ENCODE measurements around the gene ULK3. TPM values are rescaled to one million over a fixed set of nuclear protein-coding genes. Genes with fewer than 3 reads are reported as not detected.

Gene ULK3
- total RNA-seq, 1 experiment from 2014 or later = 58.3 TPM

DNA sequence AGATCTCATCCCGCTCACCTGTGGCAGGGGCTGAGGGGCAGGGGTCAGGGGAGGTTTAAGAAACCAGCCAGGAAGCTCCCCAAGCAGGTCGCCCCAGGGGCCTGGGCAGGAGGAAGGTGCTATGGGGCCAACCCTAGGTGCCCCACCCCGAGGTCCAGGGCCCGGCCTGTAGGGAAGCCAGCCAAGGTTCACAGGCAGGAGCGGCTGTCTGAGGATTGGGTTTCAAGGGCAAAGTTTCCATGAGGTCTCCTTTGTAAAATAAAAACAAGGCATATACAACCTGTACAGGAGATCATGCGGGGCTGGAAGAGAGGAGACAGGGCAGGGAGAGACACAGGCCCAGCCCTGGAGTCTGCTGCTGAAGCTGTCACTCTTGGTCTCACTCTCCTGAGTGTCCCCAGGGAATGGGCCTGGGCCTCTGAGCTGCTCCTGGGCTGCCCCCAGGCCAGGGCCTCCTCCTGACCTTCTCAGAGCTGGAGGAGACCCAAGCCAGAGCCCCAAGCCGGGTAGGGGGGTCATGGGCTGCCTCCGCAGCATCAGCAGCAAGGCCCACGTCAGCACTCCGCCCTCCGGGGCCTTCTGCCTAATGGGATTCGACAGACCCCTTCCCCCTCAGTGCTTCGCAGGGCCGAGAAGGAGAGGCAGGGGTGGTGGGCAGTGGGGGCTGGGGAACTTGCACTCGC is 11.0 kb downstream of the ULK3 start:
- intact Hi-C loops (cut with micrococcal nuclease; ENCODE audit: unreplicated experiment) = no loop called here
- Histone ChIP-seq H3K4me1 (ENCODE audit: insufficient read depth, low read length, poor library complexity, severe bottlenecking) (peaks cover 3% of the 10 kb centered on the region), H3K4me3 (ENCODE audit: low read depth, low read length, poor library complexity, severe bottlenecking) (no peak overlapping the region), H3K36me3 (ENCODE audit: insufficient read depth, low read length, poor library complexity, severe bottlenecking) (no peaks in the 10 kb centered on the region), H3K27ac (ENCODE audit: low read depth, low read length, poor library complexity, severe bottlenecking) (no peak overlapping the region), H3K27me3 (replicated peaks; ENCODE audit: insufficient read depth, low read depth, low read length, poor library complexity) (peaks cover 12% of the 10 kb centered on the region), H3K9me3 (ENCODE audit: low read depth, low read length, poor library complexity, severe bottlenecking) (no peaks in the 10 kb centered on the region)
- ChIA-PET POLR2A (ENCODE audit: low non-redundant PET) (no interaction called here), CTCF (no interaction called here)
- DNase-seq (ENCODE audit: low spot score) = no peak
- no peak for TF ChIP-seq CTCF (conservative IDR thresholded peaks at IDR 0.05; ENCODE audit: low read depth, low read length)
- TF ChIP-seq EZH2 (IDR thresholded peaks at IDR 0.05; ENCODE audit: borderline replicate concordance, low read depth, low read length, poor library complexity, severe bottlenecking) = no peak
- no TSS peak for BruUV-seq (replicated peaks)

DNA sequence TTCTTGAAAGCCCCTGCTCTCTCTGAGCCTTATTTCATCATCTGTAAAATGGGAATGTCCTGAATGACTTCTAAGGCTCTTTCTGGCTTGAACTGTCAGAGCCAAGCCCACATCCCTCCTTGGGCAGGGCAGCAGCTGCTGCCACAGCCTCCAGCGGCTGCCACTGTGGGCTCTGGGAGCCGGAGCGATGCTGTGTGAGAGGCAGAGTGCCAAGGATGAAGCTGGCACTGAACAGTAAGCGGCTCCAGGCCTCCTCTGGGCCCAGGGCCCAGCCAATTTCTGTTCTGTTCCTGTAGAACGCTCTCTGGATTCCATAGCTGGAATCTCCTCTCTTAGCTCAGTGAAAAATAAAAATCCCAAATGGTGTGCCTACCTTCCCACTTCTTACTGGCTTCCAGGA is 12.1 kb downstream of the ULK3 start:
- intact Hi-C loops (cut with micrococcal nuclease; ENCODE audit: unreplicated experiment) = no loop called here
- Histone ChIP-seq H3K36me3 (ENCODE audit: insufficient read depth, low read length, poor library complexity, severe bottlenecking) (no peaks in the 10 kb centered on the region), H3K4me1 (ENCODE audit: insufficient read depth, low read length, poor library complexity, severe bottlenecking) (peaks cover 9% of the 10 kb centered on the region), H3K9me3 (ENCODE audit: low read depth, low read length, poor library complexity, severe bottlenecking) (no peaks in the 10 kb centered on the region), H3K27ac (ENCODE audit: low read depth, low read length, poor library complexity, severe bottlenecking) (no peak overlapping the region), H3K27me3 (replicated peaks; ENCODE audit: insufficient read depth, low read depth, low read length, poor library complexity) (peaks cover 15% of the 10 kb centered on the region), H3K4me3 (ENCODE audit: low read depth, low read length, poor library complexity, severe bottlenecking) (no peak overlapping the region)
- POLR2A ChIA-PET (ENCODE audit: low non-redundant PET) = no interaction called here
- TF ChIP-seq EZH2 (IDR thresholded peaks at IDR 0.05; ENCODE audit: borderline replicate concordance, low read depth, low read length, poor library complexity, severe bottlenecking) (no peak), CTCF (conservative IDR thresholded peaks at IDR 0.05; ENCODE audit: low read depth, low read length) (no peak)
- no TSS peak for BruUV-seq (replicated peaks)
- DNase-seq (ENCODE audit: low spot score) = no peak
- CTCF ChIA-PET = interaction anchor here (0.5 kb wide), 1 partner anchor 44 kb away, joined by 4 read pairs; no protein-coding TSS in a partner anchor

GRCh38 chr15:74829991-74830390 is 13.0 kb downstream of the ULK3 start:
- BruUV-seq (replicated peaks) = no TSS peak
- no peaks in the 10 kb centered on the region for H3K9me3 ChIP-seq (ENCODE audit: low read depth, low read length, poor library complexity, severe bottlenecking)
- ChIA-PET POLR2A (ENCODE audit: low non-redundant PET) (no interaction called here), CTCF (interaction anchor here (0.9 kb wide), 1 partner anchor 43 kb away, joined by 5 read pairs; no protein-coding TSS in a partner anchor)
- no peak overlapping the region for H3K27ac ChIP-seq (ENCODE audit: low read depth, low read length, poor library complexity, severe bottlenecking)
- no peak overlapping the region for H3K4me3 ChIP-seq (ENCODE audit: low read depth, low read length, poor library complexity, severe bottlenecking)
- no peak for DNase-seq (ENCODE audit: low spot score)
- H3K4me1 ChIP-seq (ENCODE audit: insufficient read depth, low read length, poor library complexity, severe bottlenecking) = peaks cover 9% of the 10 kb centered on the region
- H3K27me3 ChIP-seq (replicated peaks; ENCODE audit: insufficient read depth, low read depth, low read length, poor library complexity) = peaks cover 15% of the 10 kb centered on the region
- intact Hi-C loops (cut with micrococcal nuclease; ENCODE audit: unreplicated experiment) = no loop called here
- H3K36me3 ChIP-seq (ENCODE audit: insufficient read depth, low read length, poor library complexity, severe bottlenecking) = no peaks in the 10 kb centered on the region
- TF ChIP-seq CTCF (conservative IDR thresholded peaks at IDR 0.05; ENCODE audit: low read depth, low read length) = no peak
- TF ChIP-seq EZH2 (IDR thresholded peaks at IDR 0.05; ENCODE audit: borderline replicate concordance, low read depth, low read length, poor library complexity, severe bottlenecking) = no peak

Measured in A673 (cell line).